ENCODE data around the gene ZNF841.
A peak's percentile ranks its signal among the peaks of the same experiment; 100 is the strongest.
"Not testable (repeated sequence)": the region's sequence is repeated elsewhere in the genome, so short reads cannot be mapped to it uniquely, and the experiment has no call there.

ZNF841 gene

DNA sequence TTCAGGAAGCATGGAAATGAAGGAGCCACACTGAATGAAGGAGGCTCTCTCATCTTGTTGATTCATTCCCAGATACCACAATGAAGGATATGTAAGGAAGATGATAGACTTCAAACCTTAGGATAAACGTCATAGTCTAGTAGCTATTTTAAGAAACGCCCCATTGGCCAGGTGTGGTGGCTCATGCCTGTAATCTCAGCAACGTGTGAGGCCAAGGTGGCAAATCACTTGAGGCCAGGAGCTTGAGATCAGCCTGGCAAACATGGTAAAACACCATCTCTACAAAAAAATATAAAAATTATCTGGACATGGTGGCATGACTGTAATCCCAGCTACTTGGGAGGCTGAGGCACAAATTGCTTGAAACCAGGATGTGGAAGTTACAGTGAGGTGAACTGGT is 17.1 kb upstream of the ZNF841 start:
- peaks cover 52% of the 10 kb centered on the region for H3K9me3 ChIP-seq (ENCODE audit: low read length)
- no peak overlapping the region for H3K4me3 ChIP-seq (ENCODE audit: low read depth in 1 of 2, low read length in 2 of 2)
- peaks cover 19% of the 10 kb centered on the region for H3K36me3 ChIP-seq (ENCODE audit: insufficient read depth, low read length)
- no peak overlapping the region for H3K27ac ChIP-seq (ENCODE audit: low read depth, low read length)
- no peaks in the 10 kb centered on the region for H3K27me3 ChIP-seq (ENCODE audit: control insufficient read depth in 1 of 2, insufficient read depth in 2 of 2, low read length in 2 of 2)
- H3K4me1 ChIP-seq (ENCODE audit: insufficient read depth, low read length), result no peaks in the 10 kb centered on the region
- no peak overlapping the region for H3K9ac ChIP-seq (ENCODE audit: low read length)

GRCh38 chr19:52110780-52111179 is 15.2 kb upstream of the ZNF841 start:
- Histone ChIP-seq H3K9ac (ENCODE audit: low read length) (no peak overlapping the region), H3K36me3 (ENCODE audit: insufficient read depth, low read length) (peaks cover 8% of the 10 kb centered on the region), H3K4me1 (ENCODE audit: insufficient read depth, low read length) (no peaks in the 10 kb centered on the region), H3K27me3 (ENCODE audit: control insufficient read depth in 1 of 2, insufficient read depth in 2 of 2, low read length in 2 of 2) (no peaks in the 10 kb centered on the region), H3K9me3 (ENCODE audit: low read length) (peaks cover 39% of the 10 kb centered on the region), H3K4me3 (ENCODE audit: low read depth in 1 of 2, low read length in 2 of 2) (no peak overlapping the region), H3K27ac (ENCODE audit: low read depth, low read length) (no peak overlapping the region)

GRCh38 chr19:52102782-52103181 is 7.2 kb upstream of the ZNF841 start:
- no peaks in the 10 kb centered on the region for H3K9me3 ChIP-seq (ENCODE audit: low read length)
- H3K36me3 ChIP-seq (ENCODE audit: insufficient read depth, low read length), result no peaks in the 10 kb centered on the region
- H3K27me3 ChIP-seq (ENCODE audit: control insufficient read depth in 1 of 2, insufficient read depth in 2 of 2, low read length in 2 of 2), result no peaks in the 10 kb centered on the region
- no peak overlapping the region for H3K27ac ChIP-seq (ENCODE audit: low read depth, low read length)
- H3K4me1 ChIP-seq (ENCODE audit: insufficient read depth, low read length), result no peaks in the 10 kb centered on the region
- H3K9ac ChIP-seq (ENCODE audit: low read length), result no peak overlapping the region
- no peak overlapping the region for H3K4me3 ChIP-seq (ENCODE audit: low read depth in 1 of 2, low read length in 2 of 2)

DNA sequence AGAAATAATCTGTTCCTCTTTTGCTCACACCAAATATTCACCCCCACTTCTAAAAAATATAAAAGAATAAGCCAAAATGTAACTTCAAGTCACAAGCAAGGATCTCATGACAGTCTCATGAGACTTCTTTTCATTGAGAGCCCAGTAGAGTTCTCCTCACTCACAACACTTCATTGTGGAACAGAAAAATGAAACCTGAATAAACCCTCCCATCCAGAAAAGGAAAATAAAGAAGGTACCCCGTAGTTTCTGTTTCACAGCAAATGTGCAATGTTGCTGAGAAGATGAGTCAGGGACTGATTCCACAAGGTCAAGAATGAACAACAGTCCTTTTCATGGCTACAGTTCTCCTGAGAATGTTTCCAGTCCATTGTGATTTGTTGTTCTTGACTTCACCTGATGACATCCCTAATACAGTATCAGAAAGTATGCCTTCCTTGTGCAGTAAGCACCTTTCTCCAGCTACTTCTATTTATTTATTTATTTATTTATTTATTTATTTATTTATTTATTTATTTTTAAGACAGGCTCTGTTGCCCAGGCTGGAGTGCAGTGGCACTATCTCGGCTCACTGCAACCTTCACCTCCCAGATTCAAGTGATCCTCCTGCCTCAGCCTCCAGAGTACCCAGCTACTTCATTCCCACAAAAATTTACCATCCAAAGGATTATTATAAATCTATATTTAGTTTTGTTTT is 6.4 kb upstream of the ZNF841 start:
- no peak overlapping the region for H3K9ac ChIP-seq (ENCODE audit: low read length)
- no peaks in the 10 kb centered on the region for H3K36me3 ChIP-seq (ENCODE audit: insufficient read depth, low read length)
- H3K4me1 ChIP-seq (ENCODE audit: insufficient read depth, low read length), result no peaks in the 10 kb centered on the region
- no peaks in the 10 kb centered on the region for H3K27me3 ChIP-seq (ENCODE audit: control insufficient read depth in 1 of 2, insufficient read depth in 2 of 2, low read length in 2 of 2)
- H3K9me3 ChIP-seq (ENCODE audit: low read length), result peaks cover 5% of the 10 kb centered on the region
- no peak overlapping the region for H3K27ac ChIP-seq (ENCODE audit: low read depth, low read length)
- H3K4me3 ChIP-seq (ENCODE audit: low read depth in 1 of 2, low read length in 2 of 2), result no peak overlapping the region

DNA sequence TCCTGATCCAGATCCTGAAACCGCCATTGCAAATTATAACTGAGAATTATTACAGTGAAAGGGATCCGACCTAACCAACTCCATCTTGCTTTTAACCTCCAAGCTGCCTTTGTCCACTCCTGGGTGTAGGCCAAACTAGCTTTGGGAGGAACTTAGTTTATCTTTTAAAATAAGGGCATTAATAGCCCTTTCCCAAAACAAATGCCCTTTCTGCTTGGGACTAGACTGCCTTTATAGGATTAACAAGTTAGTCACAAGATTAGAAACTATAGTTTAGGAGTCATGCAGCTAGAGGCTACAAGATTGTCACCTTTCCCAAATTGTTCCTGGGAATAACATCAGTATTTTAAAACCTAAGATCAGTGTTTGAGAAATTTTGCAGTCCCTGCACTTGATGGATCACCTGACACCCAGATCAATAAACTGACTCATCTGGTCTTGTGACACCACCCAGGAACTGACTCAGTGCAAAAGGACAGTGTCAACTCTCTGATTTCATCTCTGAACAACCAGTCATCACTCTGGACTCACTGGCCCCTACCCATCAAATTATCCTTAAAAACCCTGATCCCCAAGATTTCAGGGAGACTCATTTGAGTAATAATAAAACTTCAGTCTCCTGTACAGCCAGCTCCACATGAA is 4.1 kb upstream of the ZNF841 start:
- Histone ChIP-seq H3K27ac (ENCODE audit: low read depth, low read length) (no peak overlapping the region), H3K4me3 (ENCODE audit: low read depth in 1 of 2, low read length in 2 of 2) (no peak overlapping the region), H3K36me3 (ENCODE audit: insufficient read depth, low read length) (no peaks in the 10 kb centered on the region), H3K27me3 (ENCODE audit: control insufficient read depth in 1 of 2, insufficient read depth in 2 of 2, low read length in 2 of 2) (no peaks in the 10 kb centered on the region), H3K9me3 (ENCODE audit: low read length) (peaks cover 5% of the 10 kb centered on the region), H3K4me1 (ENCODE audit: insufficient read depth, low read length) (no peaks in the 10 kb centered on the region), H3K9ac (ENCODE audit: low read length) (no peak overlapping the region)

DNA sequence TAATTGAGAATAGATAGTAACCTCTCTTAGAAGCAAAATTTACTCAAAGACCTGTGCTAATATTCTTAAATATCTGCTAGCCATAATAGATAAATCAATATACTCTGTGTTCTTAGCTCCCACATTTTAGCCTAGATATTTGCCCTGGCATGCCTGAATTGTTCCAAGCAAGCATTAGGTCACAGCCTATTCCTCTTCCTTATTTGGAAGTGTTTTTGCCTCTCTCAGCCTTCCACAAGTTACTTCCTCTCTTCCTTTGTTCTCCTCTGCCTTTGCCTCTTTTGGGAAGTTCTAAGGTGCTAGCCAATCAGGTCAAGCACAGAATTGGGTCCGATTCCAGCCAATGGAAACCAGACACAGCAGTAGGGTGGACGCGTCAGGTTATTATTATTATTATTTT is 851 bp upstream of the ZNF841 start:
- not testable (repeated sequence) for H3K27me3 ChIP-seq (ENCODE audit: control insufficient read depth in 1 of 2, insufficient read depth in 2 of 2, low read length in 2 of 2); H3K36me3 ChIP-seq (ENCODE audit: insufficient read depth, low read length); H3K9ac ChIP-seq (ENCODE audit: low read length); H3K27ac ChIP-seq (ENCODE audit: low read depth, low read length); H3K4me3 ChIP-seq (ENCODE audit: low read depth in 1 of 2, low read length in 2 of 2); H3K9me3 ChIP-seq (ENCODE audit: low read length)
- peaks cover 14% of the 10 kb centered on the region for H3K4me1 ChIP-seq (ENCODE audit: insufficient read depth, low read length)

DNA sequence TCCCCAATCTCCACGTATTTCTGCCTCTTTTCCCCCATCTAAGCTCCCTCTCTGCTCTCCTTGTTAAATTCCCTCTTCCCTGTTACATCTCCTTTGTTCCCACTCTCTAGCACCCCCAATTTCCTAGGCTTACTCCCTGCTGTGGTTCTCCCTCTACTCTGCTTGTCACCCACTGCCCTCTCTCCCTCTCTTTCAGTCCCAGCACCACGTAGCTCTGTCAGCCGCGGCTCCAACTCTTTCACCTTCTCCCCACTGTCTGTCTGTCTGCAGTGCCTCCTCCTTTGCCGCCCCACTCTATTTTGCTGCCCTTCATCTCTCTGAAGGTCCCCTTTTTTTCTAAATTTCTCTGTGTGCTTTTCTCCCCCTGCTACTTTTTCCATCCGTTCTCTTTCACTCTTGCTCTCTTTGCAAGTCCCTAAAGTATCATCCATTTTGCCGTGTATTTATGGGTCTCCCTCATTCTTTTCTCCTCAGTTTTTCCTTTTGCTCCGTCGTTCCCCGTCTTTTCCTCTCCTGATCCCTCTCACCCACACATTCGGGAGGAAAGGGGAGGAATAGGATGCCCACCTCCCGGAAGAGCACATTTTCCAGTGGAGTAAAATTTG is 937 bp downstream of the ZNF841 start:
- H3K27ac ChIP-seq (ENCODE audit: low read depth, low read length), result no peak overlapping the region
- H3K4me1 ChIP-seq (ENCODE audit: insufficient read depth, low read length), result peaks cover 14% of the 10 kb centered on the region
- no peaks in the 10 kb centered on the region for H3K27me3 ChIP-seq (ENCODE audit: control insufficient read depth in 1 of 2, insufficient read depth in 2 of 2, low read length in 2 of 2)
- peak overlapping the region; percentile 83 to 95 for H3K4me3 ChIP-seq (ENCODE audit: low read depth in 1 of 2, low read length in 2 of 2)
- H3K9ac ChIP-seq (ENCODE audit: low read length), result peak overlapping the region; percentile 87
- H3K36me3 ChIP-seq (ENCODE audit: insufficient read depth, low read length), result peaks cover 13% of the 10 kb centered on the region
- H3K9me3 ChIP-seq (ENCODE audit: low read length), result peaks cover 5% of the 10 kb centered on the region

DNA sequence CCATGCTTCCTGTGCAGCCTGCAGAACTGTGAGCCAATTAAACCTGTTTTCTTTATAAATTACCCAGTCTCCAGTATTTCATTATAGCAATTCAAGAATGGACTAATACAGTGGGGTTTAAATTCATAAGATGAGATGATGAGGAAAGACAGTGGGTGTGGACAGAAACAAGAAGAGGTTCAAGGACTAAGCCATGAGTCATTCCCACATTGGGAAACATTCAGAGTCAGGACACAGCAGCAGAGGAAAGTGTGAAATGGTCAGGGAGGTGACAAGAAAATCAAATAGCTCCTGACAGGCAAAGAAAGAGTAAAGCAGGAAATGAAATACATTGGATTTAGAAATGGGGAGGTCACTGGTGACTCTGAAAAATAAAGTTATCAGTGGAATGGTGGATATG is 9.1 kb downstream of the ZNF841 start:
- H3K4me1 ChIP-seq (ENCODE audit: insufficient read depth, low read length), result no peaks in the 10 kb centered on the region
- H3K27me3 ChIP-seq (ENCODE audit: control insufficient read depth in 1 of 2, insufficient read depth in 2 of 2, low read length in 2 of 2), result no peaks in the 10 kb centered on the region
- H3K27ac ChIP-seq (ENCODE audit: low read depth, low read length), result no peak overlapping the region
- no peak overlapping the region for H3K4me3 ChIP-seq (ENCODE audit: low read depth in 1 of 2, low read length in 2 of 2)
- H3K9ac ChIP-seq (ENCODE audit: low read length), result no peak overlapping the region
- H3K36me3 ChIP-seq (ENCODE audit: insufficient read depth, low read length), result peaks cover 43% of the 10 kb centered on the region
- no peaks in the 10 kb centered on the region for H3K9me3 ChIP-seq (ENCODE audit: low read length)

GRCh38 chr19:52070496-52070895 is 25.1 kb downstream of the ZNF841 start:
- Histone ChIP-seq H3K27me3 (ENCODE audit: control insufficient read depth in 1 of 2, insufficient read depth in 2 of 2, low read length in 2 of 2) (no peaks in the 10 kb centered on the region), H3K9me3 (ENCODE audit: low read length) (peaks cover 43% of the 10 kb centered on the region), H3K27ac (ENCODE audit: low read depth, low read length) (no peak overlapping the region), H3K9ac (ENCODE audit: low read length) (no peak overlapping the region), H3K4me3 (ENCODE audit: low read depth in 1 of 2, low read length in 2 of 2) (no peak overlapping the region), H3K36me3 (ENCODE audit: insufficient read depth, low read length) (peaks cover 60% of the 10 kb centered on the region), H3K4me1 (ENCODE audit: insufficient read depth, low read length) (no peaks in the 10 kb centered on the region)

DNA sequence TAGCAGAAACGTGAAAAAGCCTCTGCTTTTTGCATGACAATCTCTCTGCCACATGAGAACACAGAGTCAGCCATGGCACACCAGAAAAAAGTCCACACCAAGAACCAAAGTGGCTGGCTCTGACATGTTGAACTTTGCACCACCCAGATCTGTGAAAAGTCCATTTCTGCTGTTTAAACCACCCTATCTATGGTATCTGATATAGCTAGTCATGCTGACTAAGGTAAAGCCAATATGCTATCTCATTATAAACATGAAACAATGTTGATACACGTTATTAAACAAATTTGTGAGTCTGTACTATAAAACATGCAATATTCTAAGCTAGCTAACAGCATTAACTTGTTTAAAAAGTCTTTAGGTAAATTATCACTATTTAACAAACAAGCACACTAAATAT is 25.9 kb downstream of the ZNF841 start:
- Histone ChIP-seq H3K4me1 (ENCODE audit: insufficient read depth, low read length) (no peaks in the 10 kb centered on the region), H3K4me3 (ENCODE audit: low read depth in 1 of 2, low read length in 2 of 2) (no peak overlapping the region), H3K36me3 (ENCODE audit: insufficient read depth, low read length) (peaks cover 55% of the 10 kb centered on the region), H3K9me3 (ENCODE audit: low read length) (peaks cover 46% of the 10 kb centered on the region), H3K9ac (ENCODE audit: low read length) (no peak overlapping the region), H3K27me3 (ENCODE audit: control insufficient read depth in 1 of 2, insufficient read depth in 2 of 2, low read length in 2 of 2) (no peaks in the 10 kb centered on the region), H3K27ac (ENCODE audit: low read depth, low read length) (no peak overlapping the region)

DNA sequence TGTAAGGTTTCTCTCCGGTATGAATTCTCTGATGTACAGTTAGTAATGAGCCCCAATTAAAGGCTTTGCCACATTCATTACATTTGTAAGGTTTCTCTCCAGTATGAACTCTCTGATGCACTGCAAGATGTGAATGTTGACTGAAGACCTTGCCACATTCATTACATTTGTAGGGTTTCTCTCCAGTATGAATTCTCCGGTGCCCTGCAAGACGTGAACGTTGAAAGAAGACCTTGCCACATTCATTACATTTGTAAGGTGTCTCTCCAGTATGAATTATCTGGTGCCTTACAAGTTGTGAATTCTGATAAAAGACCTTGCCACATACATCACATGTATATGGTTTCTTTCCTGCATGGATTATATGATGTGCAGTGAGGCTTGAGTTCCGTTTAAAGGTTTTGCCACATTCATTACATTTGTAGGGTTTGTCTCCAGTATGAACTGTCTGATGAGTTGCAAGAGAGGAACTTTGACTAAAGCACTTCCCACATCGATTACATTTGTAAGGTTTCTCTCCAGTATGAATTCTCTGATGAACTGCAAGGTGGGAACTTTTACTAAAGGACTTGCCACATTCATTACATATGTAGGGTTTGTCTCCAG is 29.2 kb downstream of the ZNF841 start:
- H3K36me3 ChIP-seq (ENCODE audit: insufficient read depth, low read length), result peaks cover 58% of the 10 kb centered on the region
- no peaks in the 10 kb centered on the region for H3K27me3 ChIP-seq (ENCODE audit: control insufficient read depth in 1 of 2, insufficient read depth in 2 of 2, low read length in 2 of 2)
- no peak overlapping the region for H3K27ac ChIP-seq (ENCODE audit: low read depth, low read length)
- H3K9me3 ChIP-seq (ENCODE audit: low read length), result peaks cover 51% of the 10 kb centered on the region
- H3K4me1 ChIP-seq (ENCODE audit: insufficient read depth, low read length), result no peaks in the 10 kb centered on the region
- H3K9ac ChIP-seq (ENCODE audit: low read length), result no peak overlapping the region
- peak overlapping the region; percentile 14 to 17 for H3K4me3 ChIP-seq (ENCODE audit: low read depth in 1 of 2, low read length in 2 of 2)
